ENCODE measurements around the gene CD44. TPM values are rescaled to one million over a fixed set of nuclear protein-coding genes. Genes with fewer than 3 reads are reported as not detected.

The CD44 gene
- total RNA-seq, 1 donor from 2014 or later, result 268 TPM

DNA sequence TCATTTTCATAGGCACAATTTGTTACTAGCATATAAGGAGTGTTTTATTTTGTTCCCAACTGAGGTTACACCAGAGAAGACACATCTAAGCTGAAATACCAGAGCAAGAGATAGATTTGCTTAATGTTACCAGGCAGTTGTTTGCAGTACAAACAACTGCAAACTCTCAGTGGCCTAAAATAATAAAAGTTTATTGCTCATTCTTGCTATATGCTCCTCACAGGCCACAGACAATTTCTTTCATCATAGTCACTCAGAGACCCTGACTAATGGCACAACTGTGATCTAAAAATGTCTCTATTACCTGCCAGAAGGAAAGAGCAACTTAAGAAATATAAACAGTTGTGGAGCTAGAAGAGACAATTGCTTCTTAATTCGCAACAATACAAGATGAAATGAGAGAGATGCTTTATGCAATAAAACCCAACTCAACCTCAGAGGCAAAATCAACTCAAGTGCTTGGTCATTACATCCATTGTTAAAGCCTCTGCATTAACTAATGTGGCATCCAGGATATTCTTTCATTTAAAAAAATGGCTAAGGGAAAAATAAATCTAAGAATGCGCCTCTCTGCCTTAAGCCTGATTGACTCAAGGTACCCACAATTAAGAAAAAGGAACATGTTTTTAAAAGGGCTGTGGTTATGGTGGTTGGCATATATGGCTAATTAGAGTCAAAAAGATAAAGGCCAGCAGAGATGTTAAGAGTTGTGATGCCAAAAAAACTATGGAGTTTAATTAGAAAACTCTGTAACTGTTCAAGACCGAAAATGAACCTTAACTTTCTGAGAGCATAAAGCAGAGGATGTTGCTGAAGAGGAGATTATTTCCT, 103.7 kb downstream of the CD44 start:
- no peaks in the 10 kb centered on the region for H3K27me3 ChIP-seq (ENCODE audit: control insufficient read depth, insufficient read depth, low read length)
- TF ChIP-seq, protein P1, sequence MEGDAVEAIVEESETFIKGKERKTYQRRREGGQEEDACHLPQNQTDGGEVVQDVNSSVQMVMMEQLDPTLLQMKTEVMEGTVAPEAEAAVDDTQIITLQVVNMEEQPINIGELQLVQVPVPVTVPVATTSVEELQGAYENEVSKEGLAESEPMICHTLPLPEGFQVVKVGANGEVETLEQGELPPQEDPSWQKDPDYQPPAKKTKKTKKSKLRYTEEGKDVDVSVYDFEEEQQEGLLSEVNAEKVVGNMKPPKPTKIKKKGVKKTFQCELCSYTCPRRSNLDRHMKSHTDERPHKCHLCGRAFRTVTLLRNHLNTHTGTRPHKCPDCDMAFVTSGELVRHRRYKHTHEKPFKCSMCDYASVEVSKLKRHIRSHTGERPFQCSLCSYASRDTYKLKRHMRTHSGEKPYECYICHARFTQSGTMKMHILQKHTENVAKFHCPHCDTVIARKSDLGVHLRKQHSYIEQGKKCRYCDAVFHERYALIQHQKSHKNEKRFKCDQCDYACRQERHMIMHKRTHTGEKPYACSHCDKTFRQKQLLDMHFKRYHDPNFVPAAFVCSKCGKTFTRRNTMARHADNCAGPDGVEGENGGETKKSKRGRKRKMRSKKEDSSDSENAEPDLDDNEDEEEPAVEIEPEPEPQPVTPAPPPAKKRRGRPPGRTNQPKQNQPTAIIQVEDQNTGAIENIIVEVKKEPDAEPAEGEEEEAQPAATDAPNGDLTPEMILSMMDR (IDR thresholded peaks at IDR 0.05; ENCODE audit: insufficient read depth, low read length, poor library complexity, severe bottlenecking), result no peak
- no peak for DNase-seq (ENCODE audit: low read depth)

DNA sequence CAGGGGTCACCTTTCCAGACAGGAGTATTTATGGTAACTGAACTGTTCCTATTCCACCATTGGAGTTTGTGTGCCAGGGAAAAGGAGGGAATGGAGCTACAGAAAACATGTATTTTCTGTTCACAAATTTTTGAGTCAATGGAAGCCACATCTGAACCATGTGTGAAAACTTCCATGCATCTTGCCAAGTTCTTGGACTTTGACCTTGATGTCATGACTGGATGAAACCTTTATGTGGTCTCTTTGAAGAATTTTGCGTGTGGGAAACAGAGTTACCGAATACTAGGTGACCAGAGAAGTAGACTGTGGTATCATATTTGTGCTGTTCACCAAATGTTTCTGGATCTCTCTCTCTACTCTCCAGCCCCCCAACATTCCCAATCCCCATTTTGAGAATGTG, 104.8 kb downstream of the CD44 start:
- DNase-seq (ENCODE audit: low read depth), result no peak
- Histone ChIP-seq H3K27me3 (ENCODE audit: control insufficient read depth, insufficient read depth, low read length) (no peaks in the 10 kb centered on the region), H3K36me3 (ENCODE audit: control insufficient read depth, insufficient read depth, low read length) (no peaks in the 10 kb centered on the region), H3K4me3 (ENCODE audit: low read depth, low read length) (no peak overlapping the region)
- TF ChIP-seq, protein P1 (IDR thresholded peaks at IDR 0.05; ENCODE audit: insufficient read depth, low read length, poor library complexity, severe bottlenecking), result no peak

More for the DNA sequence above, 103.7 kb downstream of the CD44 start:
- Histone ChIP-seq H3K4me3 (ENCODE audit: low read depth, low read length) (no peak overlapping the region), H3K36me3 (ENCODE audit: control insufficient read depth, insufficient read depth, low read length) (no peaks in the 10 kb centered on the region)

DNA sequence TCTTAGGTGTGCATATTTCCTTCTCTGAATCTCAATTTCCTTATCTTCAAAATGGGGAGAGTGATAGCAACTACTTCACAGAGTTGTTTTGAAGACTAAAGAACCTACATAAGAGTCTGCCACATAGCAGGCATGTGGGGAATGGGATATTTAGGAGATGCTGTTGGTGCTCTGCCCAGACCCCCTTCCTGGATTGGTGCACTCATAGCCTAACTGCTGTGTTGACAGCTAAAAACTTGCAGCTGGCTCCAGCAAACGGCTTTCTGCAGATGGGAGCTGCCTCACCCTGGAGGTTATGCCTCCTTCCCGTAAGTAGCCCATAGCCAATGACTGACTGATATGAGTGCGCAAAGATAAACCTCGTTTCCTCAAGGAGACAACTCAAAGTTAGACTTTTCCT, 106.1 kb downstream of the CD44 start:
- Histone ChIP-seq H3K36me3 (ENCODE audit: control insufficient read depth, insufficient read depth, low read length) (no peaks in the 10 kb centered on the region), H3K27me3 (ENCODE audit: control insufficient read depth, insufficient read depth, low read length) (no peaks in the 10 kb centered on the region), H3K4me3 (ENCODE audit: low read depth, low read length) (no peak overlapping the region)
- DNase-seq (ENCODE audit: low read depth), result no peak
- TF ChIP-seq, protein P1 (IDR thresholded peaks at IDR 0.05; ENCODE audit: insufficient read depth, low read length, poor library complexity, severe bottlenecking), result no peak

DNA sequence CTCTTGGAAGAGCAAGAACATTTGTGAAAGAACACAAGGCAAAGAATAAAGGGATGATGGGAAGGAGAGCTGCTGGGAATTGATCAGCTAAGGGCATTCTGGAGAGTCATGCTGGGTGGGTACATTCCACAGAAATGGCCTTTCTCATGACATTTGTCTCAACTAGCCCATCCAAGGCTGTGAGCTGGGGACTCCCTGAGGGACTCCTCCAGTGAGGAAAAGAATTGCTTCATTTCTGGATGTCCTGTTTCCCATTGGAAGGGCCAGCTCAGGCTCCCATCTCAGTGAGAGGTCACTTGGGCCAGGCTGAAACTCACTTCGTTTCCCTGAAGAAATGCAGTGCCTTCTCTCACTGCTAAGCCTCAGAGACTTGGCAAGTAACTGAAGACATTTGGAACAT, 106.8 kb downstream of the CD44 start:
- TF ChIP-seq, protein P1 (IDR thresholded peaks at IDR 0.05; ENCODE audit: insufficient read depth, low read length, poor library complexity, severe bottlenecking), result no peak
- no peak overlapping the region for H3K4me3 ChIP-seq (ENCODE audit: low read depth, low read length)
- H3K36me3 ChIP-seq (ENCODE audit: control insufficient read depth, insufficient read depth, low read length), result no peaks in the 10 kb centered on the region
- H3K27me3 ChIP-seq (ENCODE audit: control insufficient read depth, insufficient read depth, low read length), result no peaks in the 10 kb centered on the region
- no peak for DNase-seq (ENCODE audit: low read depth)

DNA sequence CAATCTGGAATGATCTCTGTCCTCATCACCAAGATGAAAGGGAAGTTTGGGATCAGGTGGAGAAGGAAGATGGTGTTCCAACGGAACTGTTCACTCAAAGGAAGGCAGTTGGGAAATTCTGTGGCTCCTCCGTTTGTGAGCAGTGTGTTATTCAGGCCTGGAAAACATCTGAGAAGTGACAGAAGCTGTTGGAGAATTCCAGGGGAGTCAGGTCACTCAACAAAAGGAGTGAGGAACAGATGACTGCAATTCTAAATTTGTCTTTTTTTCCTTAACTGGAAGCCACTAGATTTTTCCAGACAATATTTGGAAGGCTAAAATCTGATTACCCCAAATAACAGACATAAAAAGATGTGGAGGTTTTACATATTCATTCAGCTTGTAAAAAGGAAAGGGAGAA, 107.8 kb downstream of the CD44 start:
- no peak overlapping the region for H3K4me3 ChIP-seq (ENCODE audit: low read depth, low read length)
- no peaks in the 10 kb centered on the region for H3K27me3 ChIP-seq (ENCODE audit: control insufficient read depth, insufficient read depth, low read length)
- TF ChIP-seq, protein P1 (IDR thresholded peaks at IDR 0.05; ENCODE audit: insufficient read depth, low read length, poor library complexity, severe bottlenecking), result no peak
- H3K36me3 ChIP-seq (ENCODE audit: control insufficient read depth, insufficient read depth, low read length), result no peaks in the 10 kb centered on the region
- no peak for DNase-seq (ENCODE audit: low read depth)

DNA sequence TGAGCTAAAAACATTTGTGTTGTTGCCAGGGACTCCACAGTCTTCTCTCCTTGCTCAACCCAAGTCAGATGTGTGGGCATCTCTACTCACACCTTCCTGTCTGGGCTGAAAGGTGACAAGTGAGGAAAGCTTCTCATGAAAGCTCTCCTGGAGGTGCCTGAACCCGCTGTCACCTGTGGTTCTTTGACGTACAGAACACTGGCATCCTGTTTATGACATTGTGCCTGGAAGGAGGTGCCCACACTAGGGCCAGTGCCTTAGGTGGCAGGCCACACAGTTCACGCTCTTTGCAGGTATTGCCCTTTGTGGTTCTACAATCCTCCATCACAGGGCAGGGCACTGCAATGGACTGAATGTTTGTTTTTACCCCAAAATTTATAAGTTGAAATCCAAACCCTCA, 108.5 kb downstream of the CD44 start:
- no peak overlapping the region for H3K4me3 ChIP-seq (ENCODE audit: low read depth, low read length)
- TF ChIP-seq, protein P1 (IDR thresholded peaks at IDR 0.05; ENCODE audit: insufficient read depth, low read length, poor library complexity, severe bottlenecking), result no peak
- DNase-seq (ENCODE audit: low read depth), result no peak
- no peaks in the 10 kb centered on the region for H3K27me3 ChIP-seq (ENCODE audit: control insufficient read depth, insufficient read depth, low read length)
- H3K36me3 ChIP-seq (ENCODE audit: control insufficient read depth, insufficient read depth, low read length), result no peaks in the 10 kb centered on the region

All from kidney epithelial cell (primary cell).